H9 (cell line): ENCODE results near the gene CYGB. TPM values are rescaled to one million over a fixed set of nuclear protein-coding genes. Genes with fewer than 3 reads are reported as not detected.

ENCODE experiments used
- DNase-seq: peaks from one replicate; pipeline ENCODE4 v3.0.0-alpha.2; 2017
- H2AFZ ChIP-seq: one replicate; pipeline ENCODE4 v1.6.1; 2013; ENCODE audit warnings: mild to moderate bottlenecking, low read length, control low read depth, moderate library complexity
- H2AK5ac ChIP-seq: 2 replicates; pipeline ENCODE4 v1.6.1; 2013; ENCODE audit warnings: low read length, control low read depth, mixed read lengths; ENCODE audit not compliant: insufficient read length
- H2BK120ac ChIP-seq: one replicate; pipeline ENCODE4 v1.6.1; 2013; ENCODE audit warnings: low read depth, mild to moderate bottlenecking, low read length, control low read depth, inconsistent platforms; ENCODE audit not compliant: poor library complexity, severe bottlenecking
- H2BK12ac ChIP-seq: 2 replicates; pipeline ENCODE4 v1.6.1; 2013; ENCODE audit warnings: low read length, control low read depth, mixed read lengths, low read depth; ENCODE audit not compliant: insufficient read length
- H2BK15ac ChIP-seq: 2 replicates; pipeline ENCODE4 v1.6.1; 2013; ENCODE audit warnings: low read depth, low read length, control low read depth
- H2BK20ac ChIP-seq: one replicate; pipeline ENCODE4 v1.6.1; 2013; ENCODE audit warnings: low read depth, mild to moderate bottlenecking, low read length, control low read depth, inconsistent platforms; ENCODE audit not compliant: poor library complexity, severe bottlenecking
- H2BK5ac ChIP-seq: 2 replicates; pipeline ENCODE4 v1.6.1; 2013; ENCODE audit warnings: low read length, control low read depth, mixed read lengths; ENCODE audit not compliant: insufficient read length
- H3K14ac ChIP-seq: 2 replicates; pipeline ENCODE4 v1.6.1; 2013; ENCODE audit warnings: low read length, control low read depth; ENCODE audit not compliant: insufficient read depth
- H3K18ac ChIP-seq: 2 replicates; pipeline ENCODE4 v1.6.1; 2013; ENCODE audit warnings: low read depth, mild to moderate bottlenecking, mixed read lengths, low read length, control low read depth; ENCODE audit not compliant: insufficient read length
- H3K23ac ChIP-seq: 2 replicates; pipeline ENCODE4 v1.6.1; 2013; ENCODE audit warnings: low read length, control low read depth, mixed read lengths, low read depth; ENCODE audit not compliant: insufficient read length
- H3K23me2 ChIP-seq: 2 replicates; pipeline ENCODE4 v1.6.1; 2013; ENCODE audit warnings: low read depth, mild to moderate bottlenecking, mixed read lengths, low read length, control low read depth; ENCODE audit not compliant: insufficient read length, poor library complexity, severe bottlenecking
- H3K27ac ChIP-seq: 2 replicates; pipeline ENCODE4 v1.5.1; 2013; ENCODE audit warnings: low read length, control low read depth, mixed read lengths, low read depth; ENCODE audit not compliant: insufficient read length
- H3K27me3 ChIP-seq: 2 replicates; pipeline ENCODE4 v1.6.1; 2013; ENCODE audit warnings: low read length, control low read depth, inconsistent platforms; ENCODE audit not compliant: insufficient read depth
- H3K4ac ChIP-seq: 2 replicates; pipeline ENCODE4 v1.6.1; 2013; ENCODE audit warnings: low read depth, mild to moderate bottlenecking, control low read depth, inconsistent platforms, low read length, moderate library complexity
- H3K4me1 ChIP-seq: 2 replicates; pipeline ENCODE4 v1.6.1; 2013; ENCODE audit warnings: low read length, control low read depth, inconsistent platforms; ENCODE audit not compliant: insufficient read depth
- H3K4me2 ChIP-seq: 2 replicates; pipeline ENCODE4 v1.6.1; 2013; ENCODE audit warnings: low read length, control low read depth, mixed read lengths; ENCODE audit not compliant: insufficient read length, insufficient read depth
- H3K56ac ChIP-seq: 2 replicates; pipeline ENCODE4 v1.6.1; 2013; ENCODE audit warnings: low read depth, mild to moderate bottlenecking, mixed read lengths, low read length, control low read depth; ENCODE audit not compliant: insufficient read length
- H3K79me1 ChIP-seq: 2 replicates; pipeline ENCODE4 v1.6.1; 2013; ENCODE audit warnings: low read depth, mild to moderate bottlenecking, moderate library complexity, low read length, control low read depth, inconsistent platforms; ENCODE audit not compliant: insufficient read depth, poor library complexity, severe bottlenecking
- H3K79me2 ChIP-seq: 2 replicates; pipeline ENCODE4 v1.6.1; 2013; ENCODE audit warnings: low read length, control low read depth, inconsistent platforms; ENCODE audit not compliant: insufficient read depth
- H3K9ac ChIP-seq: 2 replicates; pipeline ENCODE4 v1.6.1; 2013; ENCODE audit warnings: low read length, control low read depth, mixed read lengths; ENCODE audit not compliant: insufficient read length; ENCODE audit errors: extremely low read depth
- H3K9me3 ChIP-seq: one replicate; pipeline ENCODE4 v1.6.1; 2013; ENCODE audit warnings: low read depth, low read length, inconsistent platforms; ENCODE audit not compliant: control insufficient read depth
- H3T11ph ChIP-seq: one replicate; pipeline ENCODE4 v1.6.1; 2013; ENCODE audit warnings: mild to moderate bottlenecking, low read length, control low read depth, inconsistent platforms
- H4K20me1 ChIP-seq: one replicate; pipeline ENCODE4 v1.6.1; 2013; ENCODE audit not compliant: control insufficient read depth, insufficient read length, insufficient read depth
- H4K5ac ChIP-seq: 2 replicates; pipeline ENCODE4 v1.6.1; 2013; ENCODE audit warnings: low read depth, mild to moderate bottlenecking, mixed read lengths, low read length, control low read depth; ENCODE audit not compliant: insufficient read length
- H4K8ac ChIP-seq: replicated peaks from 2 replicates; pipeline ENCODE4 v1.6.1; 2013; ENCODE audit warnings: low read length, control low read depth, mixed read lengths, low read depth; ENCODE audit not compliant: insufficient read length
- H4K91ac ChIP-seq: 2 replicates; pipeline ENCODE4 v1.6.1; 2013; ENCODE audit warnings: low read depth, mild to moderate bottlenecking, moderate library complexity, mixed read lengths, low read length, control low read depth; ENCODE audit not compliant: insufficient read length
- H3K27ac Mint-ChIP-seq, 3 experiments: 2 replicates in 2 of 3; 3 replicates in 1 of 3; pipeline ENCODE4 v1.8.0; 2020 to 2021; ENCODE audit warnings: mixed read lengths in 3 of 3, mild to moderate bottlenecking in 1 of 3, moderate library complexity in 1 of 3
- H3K27me3 Mint-ChIP-seq: 2 replicates; pipeline ENCODE4 v1.8.0; 2021; ENCODE audit warnings: low read depth, mild to moderate bottlenecking, moderate library complexity, mixed read lengths
- H3K36me3 Mint-ChIP-seq, 3 experiments: 2 replicates in 2 of 3; 3 replicates in 1 of 3; pipeline ENCODE4 v1.8.0; 2020 to 2021; ENCODE audit warnings: low read depth in 3 of 3, mixed read lengths in 3 of 3; ENCODE audit not compliant: insufficient read depth in 1 of 3
- H3K4me1 Mint-ChIP-seq, 2 experiments: 2 replicates each; pipeline ENCODE4 v1.8.0; 2020; ENCODE audit warnings: mixed read lengths in 2 of 2
- H3K4me3 Mint-ChIP-seq, 2 experiments: 2 replicates in 1 of 2; 3 replicates in 1 of 2; pipeline ENCODE4 v1.8.0; 2020 to 2021; ENCODE audit warnings: mild to moderate bottlenecking in 2 of 2, mixed read lengths in 2 of 2, moderate library complexity in 1 of 2
- H3K9me3 Mint-ChIP-seq, 2 experiments: 2 replicates in 1 of 2; 3 replicates in 1 of 2; pipeline ENCODE4 v1.8.0; 2020; ENCODE audit warnings: mild to moderate bottlenecking in 2 of 2, mixed read lengths in 2 of 2, moderate library complexity in 1 of 2
- CTCF ChIP-seq: fragments of 200-600 bp; sonication (generic); conservative IDR thresholded peaks from 3 replicates; pipeline ENCODE4 v1.8.0; 2021; ENCODE audit warnings: antibody characterized with exemption, mild to moderate bottlenecking
- WGBS: extraction: QIAGEN DNeasy Blood & Tissue Kit; methylation state at CpG from one replicate; pipeline ENCODE4 v1.1.7; 2013; ENCODE audit warnings: missing lambda C conversion rate, low lambda C conversion rate, mixed read lengths; ENCODE audit not compliant: insufficient read length; ENCODE audit errors: extremely low coverage; 5-methylcytosine and 5-hydroxymethylcytosine counted together
- total RNA-seq: library from RNA; stranded (reverse); gene quantifications from 2 replicates; pipeline ENCODE4 v1.2.1, GENCODE V29; 2021

CYGB gene
- total RNA-seq, 1 experiment from 2014 or later, result 2.4 TPM

GRCh38 chr17:76493505-76494167 lies 43.9 kb downstream of the CYGB start:
- no peak overlapping the region for H2BK12ac ChIP-seq
- no peaks in the 10 kb centered on the region for H3K23me2 ChIP-seq
- H3K79me2 ChIP-seq, result no peaks in the 10 kb centered on the region
- no peak overlapping the region for H2BK15ac ChIP-seq
- H3K4ac ChIP-seq, result no peak overlapping the region
- H3K9ac ChIP-seq, result no peak overlapping the region
- no peak for TF ChIP-seq CTCF
- no peak overlapping the region for H2BK120ac ChIP-seq
- H3K4me1 ChIP-seq, result no peaks in the 10 kb centered on the region; the same call in 1 of the 2 replicates
- no peak overlapping the region for H3T11ph ChIP-seq
- no peak overlapping the region for H4K8ac ChIP-seq
- no peaks in the 10 kb centered on the region for H3K27me3 ChIP-seq
- H3K4me2 ChIP-seq, result no peak overlapping the region
- Mint-ChIP-seq H3K4me1 (peaks cover 29 to 43% of the 10 kb centered on the region in 2 experiments), H3K27me3 (no peaks in the 10 kb centered on the region; the same call in 1 of the 2 replicates), H3K9me3 (no peaks in the 10 kb centered on the region; a peak in 1 of 5 replicates), H3K36me3 (no peaks in the 10 kb centered on the region; a peak in 2 of 7 replicates), H3K4me3 (no peak overlapping the region), H3K27ac (peak overlapping the region in 1 of 3 experiments; percentile 89; a peak in 2 of 7 replicates)
- H3K56ac ChIP-seq, result no peak overlapping the region
- H3K27ac ChIP-seq, result no peak overlapping the region
- H2AK5ac ChIP-seq, result no peak overlapping the region
- no CpG with 5 or more reads among the region's 21 CpGs for WGBS
- no peaks in the 10 kb centered on the region for H3K79me1 ChIP-seq
- no peak overlapping the region for H4K5ac ChIP-seq
- H4K91ac ChIP-seq, result no peak overlapping the region
- H3K14ac ChIP-seq, result peak overlapping the region; percentile 36; the same call in 1 of the 2 replicates
- no peak for DNase-seq
- H2AFZ ChIP-seq, result no peak overlapping the region
- H3K9me3 ChIP-seq, result no peaks in the 10 kb centered on the region
- H2BK20ac ChIP-seq, result no peak overlapping the region
- no peak overlapping the region for H3K23ac ChIP-seq
- H2BK5ac ChIP-seq, result no peak overlapping the region
- no peaks in the 10 kb centered on the region for H4K20me1 ChIP-seq
- no peak overlapping the region for H3K18ac ChIP-seq
